CD4-positive, alpha-beta memory T cell (primary cell): ENCODE data around the gene ATF7IP. TPM values are rescaled to one million over a fixed set of nuclear protein-coding genes. Genes with fewer than 3 reads are reported as not detected.

Experiments used
- CTCF ChIA-PET: fragments of 350-600 bp; sonication (Branson Sonifier 250); formaldehyde crosslinking; loops from one replicate; lab custom pipeline; 2021; ENCODE audit warnings: inconsistent platforms; ENCODE audit not compliant: partially characterized antibody; lab: Charles Lee
- POLR2A ChIA-PET: fragments of 350-600 bp; sonication (Branson Sonifier 250); formaldehyde crosslinking; loops from one replicate; lab custom pipeline; 2021; ENCODE audit not compliant: partially characterized antibody; lab: Charles Lee
- DNase-seq, 5 donors: peaks; one replicate each; pipeline versions ENCODE4 v3.0.0 to v3.0.0-alpha.2; 2020 to 2022; ENCODE audit warnings: mixed read lengths in 1 of 5
- H3K27ac ChIP-seq: one replicate; pipeline ENCODE4 v1.7.0; 2013; ENCODE audit warnings: low read depth, low read length
- H3K27me3 ChIP-seq: 2 replicates; pipeline ENCODE4 v1.7.0; 2013; ENCODE audit warnings: mild to moderate bottlenecking, low read length, moderate library complexity; ENCODE audit not compliant: insufficient read depth
- H3K36me3 ChIP-seq: 2 replicates; pipeline ENCODE4 v1.7.0; 2013; ENCODE audit warnings: mild to moderate bottlenecking, low read length, moderate library complexity; ENCODE audit not compliant: insufficient read depth
- H3K4me1 ChIP-seq: 2 replicates; pipeline ENCODE4 v1.7.0; 2013; ENCODE audit warnings: mild to moderate bottlenecking, low read length, moderate library complexity; ENCODE audit not compliant: insufficient read depth
- H3K4me3 ChIP-seq, 2 donors: one replicate each; pipeline ENCODE4 v1.7.0; 2013; ENCODE audit warnings: low read length in 2 of 2, mild to moderate bottlenecking in 1 of 2
- H3K9me3 ChIP-seq, 2 donors: one replicate each; pipeline ENCODE4 v1.7.0; 2013; ENCODE audit warnings: low read length in 2 of 2, control low read depth in 1 of 2; ENCODE audit not compliant: control insufficient read depth in 1 of 2
- H3K27ac Mint-ChIP-seq, 7 donors: one replicate each; pipeline ENCODE4 v1.8.0; 2020 to 2021; ENCODE audit warnings: mixed read lengths in 7 of 7, mild to moderate bottlenecking in 6 of 7, inconsistent platforms in 3 of 7, moderate library complexity in 3 of 7
- H3K27me3 Mint-ChIP-seq, 2 donors: one replicate each; pipeline ENCODE4 v1.8.0; 2020 to 2021; ENCODE audit warnings: mixed read lengths in 2 of 2
- H3K36me3 Mint-ChIP-seq, 2 donors: one replicate each; pipeline ENCODE4 v1.8.0; 2020 to 2021; ENCODE audit warnings: mixed read lengths in 2 of 2, inconsistent platforms in 1 of 2, mild to moderate bottlenecking in 1 of 2
- H3K4me1 Mint-ChIP-seq, 4 donors: one replicate each; pipeline ENCODE4 v1.8.0; 2020 to 2021; ENCODE audit warnings: mixed read lengths in 4 of 4, mild to moderate bottlenecking in 1 of 4
- H3K4me3 Mint-ChIP-seq, 8 donors: one replicate each; pipeline ENCODE4 v1.8.0; 2020 to 2021; ENCODE audit warnings: mixed read lengths in 8 of 8, mild to moderate bottlenecking in 7 of 8, moderate library complexity in 6 of 8, inconsistent platforms in 3 of 8
- H3K9me3 Mint-ChIP-seq, 8 donors: one replicate each; pipeline ENCODE4 v1.8.0; 2020 to 2021; ENCODE audit warnings: mixed read lengths in 8 of 8, mild to moderate bottlenecking in 5 of 8, inconsistent platforms in 3 of 8, moderate library complexity in 1 of 8
- intact Hi-C: fragments of 100-400 bp; cut with micrococcal nuclease; formaldehyde crosslinking; loops from one replicate; pipeline ENCODE4 v1.15.1; 2023
- polyA plus RNA-seq, 2 donors: library from polyadenylated mRNA; unstranded; fragments of 300-500 nt; fragmentation: Illumina TruSeq; gene quantifications; one replicate each; pipeline ENCODE4 v1.2.3, GENCODE V29; 2021
- total RNA-seq, 2 experiments: library from RNA; stranded (reverse); gene quantifications; one replicate each; pipeline ENCODE4 v1.2.3, GENCODE V29; 2021

Gene ATF7IP
- total and polyA plus RNA-seq, 4 experiments from 2014 or later, result 87.3 to 223 (median 156) TPM

DNA sequence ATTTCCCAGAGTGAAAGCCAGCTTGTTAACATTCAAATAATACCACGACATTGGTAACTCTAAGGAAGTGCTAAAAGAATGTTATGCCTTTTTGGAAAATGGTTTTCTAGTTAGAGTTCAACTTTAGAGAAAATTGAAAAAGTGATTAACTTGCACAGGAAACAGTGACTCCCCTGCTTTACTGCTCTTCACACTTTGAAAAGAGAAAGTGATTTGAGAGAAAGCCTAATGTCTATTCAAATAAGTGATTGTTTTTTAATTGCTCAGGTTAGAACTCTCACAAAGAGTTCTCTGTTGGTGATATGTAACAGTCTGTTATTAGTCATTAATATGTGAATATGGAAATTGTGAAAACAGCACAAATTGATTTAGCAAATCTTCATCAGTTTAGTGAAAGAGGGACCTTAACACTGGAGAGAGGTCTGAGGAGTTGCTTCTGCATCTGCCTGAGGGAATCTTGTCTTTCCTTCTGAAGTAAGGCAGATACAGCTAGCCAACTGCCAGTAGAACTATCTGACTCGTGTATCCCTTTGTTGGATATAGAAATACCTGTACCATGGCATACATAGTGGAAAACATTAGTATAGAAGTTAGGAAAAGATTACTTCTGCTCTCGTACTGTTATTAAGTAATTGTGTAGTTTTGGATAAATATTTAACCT lies 25.5 kb downstream of the ATF7IP start:
- DNase-seq, result peak in 3 of 5 donors; percentile 41 to 47 (median 45)
- H3K27ac ChIP-seq, result peak overlapping the region; percentile 60
- Mint-ChIP-seq H3K4me1 (peaks cover 48 to 92% (median 69%) of the 10 kb centered on the region in 4 donors), H3K4me3 (peak overlapping the region; percentile 74 to 90 (median 82)), H3K27me3 (no peaks in the 10 kb centered on the region), H3K36me3 (peaks cover 24 to 39% of the 10 kb centered on the region in 2 donors), H3K27ac (peak overlapping the region; percentile 90 to 95 (median 93)), H3K9me3 (no peaks in the 10 kb centered on the region)
- ChIA-PET POLR2A (interaction anchor here (0.7 to 8.0 kb wide), 12 partner anchors 8 to 569 kb away, joined by 3 to 102 read pairs (median 4); partner anchors contain the start of gene ATF7IP), CTCF (interaction anchor here (1.8 kb wide), 1 partner anchor 25 kb away, joined by 9 read pairs; the partner anchor contains the start of gene ATF7IP)
- intact Hi-C loops, result loop anchor here (1.0 to 10.0 kb wide), 2 partner anchors 20 to 564 kb away; no protein-coding TSS in a partner anchor
- no peaks in the 10 kb centered on the region for H3K36me3 ChIP-seq
- no peaks in the 10 kb centered on the region for H3K27me3 ChIP-seq
- H3K4me1 ChIP-seq, result peaks cover 91% of the 10 kb centered on the region
- H3K9me3 ChIP-seq, result no peaks in the 10 kb centered on the region
- peak overlapping the region in 1 of 2 donors; percentile 21 for H3K4me3 ChIP-seq

DNA sequence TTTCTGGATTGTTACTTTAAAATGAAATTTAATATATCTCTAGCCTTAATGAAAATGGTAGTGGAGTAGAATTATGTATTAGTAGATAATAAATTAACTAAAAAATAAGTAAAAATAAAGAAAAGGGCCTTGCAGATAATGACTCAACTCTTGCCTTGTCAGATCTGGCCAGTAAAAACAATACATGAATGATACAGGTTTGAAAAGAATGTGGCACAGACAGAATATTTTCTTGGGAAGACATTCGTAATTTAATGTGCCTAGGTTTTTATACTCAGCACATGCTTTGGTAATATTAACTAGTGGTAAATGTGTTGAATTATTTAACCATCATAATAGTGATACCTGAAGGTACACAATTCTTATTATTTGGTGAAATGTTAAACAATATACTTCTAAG lies 28.3 kb downstream of the ATF7IP start:
- H3K27me3 Mint-ChIP-seq, result no peaks in the 10 kb centered on the region
- CTCF ChIA-PET, result interaction anchor here (0.5 to 4.3 kb wide), 12 partner anchors 9 to 155 kb away, joined by 3 to 49 read pairs (median 6); partner anchors contain the start of gene ATF7IP
- peak overlapping the region in 6 of 7 donors; percentile 78 to 97 (median 96) for H3K27ac Mint-ChIP-seq
- peaks cover 25 to 29% of the 10 kb centered on the region in 2 donors for H3K36me3 Mint-ChIP-seq
- H3K9me3 Mint-ChIP-seq, result no peaks in the 10 kb centered on the region
- Histone ChIP-seq H3K27ac (peak overlapping the region; percentile 73), H3K4me3 (no peak overlapping the region), H3K9me3 (no peaks in the 10 kb centered on the region), H3K27me3 (no peaks in the 10 kb centered on the region), H3K36me3 (no peaks in the 10 kb centered on the region), H3K4me1 (peaks cover 98% of the 10 kb centered on the region)
- no peak for DNase-seq
- H3K4me1 Mint-ChIP-seq, result peaks cover 58 to 96% (median 76%) of the 10 kb centered on the region in 4 donors
- POLR2A ChIA-PET, result interaction anchor here (1.1 to 8.0 kb wide), 16 partner anchors 9 to 568 kb away, joined by 3 to 106 read pairs (median 10); partner anchors contain the start of genes ARHGDIB and ATF7IP
- H3K4me3 Mint-ChIP-seq, result peak overlapping the region in 2 of 8 donors; percentile 15 to 32
- intact Hi-C loops, result loop anchor here (1.0 to 10.0 kb wide), 4 partner anchors 8 to 561 kb away; partner anchors contain the start of gene ATF7IP

DNA sequence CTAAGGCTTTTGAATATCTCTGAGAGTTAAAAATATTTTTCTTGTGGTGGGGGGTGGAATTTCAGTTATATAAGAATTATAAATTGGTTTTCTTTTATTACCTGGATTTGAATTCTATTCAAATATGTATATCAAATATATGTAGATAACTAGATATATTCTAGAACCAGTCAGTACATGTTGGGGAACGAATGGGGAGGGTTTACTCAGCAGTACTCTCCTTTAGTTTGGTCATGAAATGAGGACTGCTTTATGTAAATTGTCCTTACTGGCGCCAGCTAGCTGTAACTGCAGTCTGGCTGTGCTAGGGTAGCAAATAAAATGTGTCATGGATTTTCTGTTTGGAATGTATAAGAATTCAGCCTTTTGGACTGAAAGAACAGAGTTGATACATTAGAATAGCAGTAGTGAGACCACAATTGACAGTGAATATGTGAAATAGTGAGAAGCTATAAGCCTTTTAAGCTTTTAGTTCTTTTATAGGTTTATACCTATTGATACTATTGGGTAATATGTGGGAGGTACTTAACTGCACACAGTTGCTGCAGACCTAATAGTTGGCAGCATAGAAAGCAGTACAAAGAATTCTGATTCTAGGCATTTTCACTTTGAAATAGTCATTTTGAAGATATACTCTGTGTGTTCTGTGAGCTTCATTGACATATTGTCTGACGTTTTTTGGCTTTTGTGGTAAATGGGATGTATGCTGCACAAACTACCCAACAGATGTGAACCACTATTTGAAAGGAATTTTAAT lies 29.0 kb downstream of the ATF7IP start:
- POLR2A ChIA-PET, result interaction anchor here (0.5 to 8.0 kb wide), 22 partner anchors 9 to 1658 kb away, joined by 3 to 106 read pairs (median 6); partner anchors contain the start of genes ARHGDIB and ATF7IP
- CTCF ChIA-PET, result interaction anchor here (0.8 to 4.3 kb wide), 14 partner anchors 9 to 156 kb away, joined by 3 to 49 read pairs (median 4); partner anchors contain the start of gene ATF7IP
- Mint-ChIP-seq H3K27ac (peak overlapping the region; percentile 93 to 98 (median 97)), H3K9me3 (no peaks in the 10 kb centered on the region), H3K27me3 (no peaks in the 10 kb centered on the region), H3K36me3 (peaks cover 18 to 24% of the 10 kb centered on the region in 2 donors), H3K4me1 (peaks cover 55 to 94% (median 75%) of the 10 kb centered on the region in 4 donors), H3K4me3 (peak overlapping the region; percentile 78 to 89 (median 83))
- Histone ChIP-seq H3K27ac (peak overlapping the region; percentile 73), H3K4me3 (peak overlapping the region in 1 of 2 donors; percentile 25), H3K9me3 (no peaks in the 10 kb centered on the region), H3K27me3 (no peaks in the 10 kb centered on the region), H3K4me1 (peaks cover 98% of the 10 kb centered on the region), H3K36me3 (no peaks in the 10 kb centered on the region)
- peak; percentile 74 to 84 (median 75) for DNase-seq
- intact Hi-C loops, result loop anchor here (1.0 to 10.0 kb wide), 4 partner anchors 9 to 560 kb away; partner anchors contain the start of gene ATF7IP

DNA sequence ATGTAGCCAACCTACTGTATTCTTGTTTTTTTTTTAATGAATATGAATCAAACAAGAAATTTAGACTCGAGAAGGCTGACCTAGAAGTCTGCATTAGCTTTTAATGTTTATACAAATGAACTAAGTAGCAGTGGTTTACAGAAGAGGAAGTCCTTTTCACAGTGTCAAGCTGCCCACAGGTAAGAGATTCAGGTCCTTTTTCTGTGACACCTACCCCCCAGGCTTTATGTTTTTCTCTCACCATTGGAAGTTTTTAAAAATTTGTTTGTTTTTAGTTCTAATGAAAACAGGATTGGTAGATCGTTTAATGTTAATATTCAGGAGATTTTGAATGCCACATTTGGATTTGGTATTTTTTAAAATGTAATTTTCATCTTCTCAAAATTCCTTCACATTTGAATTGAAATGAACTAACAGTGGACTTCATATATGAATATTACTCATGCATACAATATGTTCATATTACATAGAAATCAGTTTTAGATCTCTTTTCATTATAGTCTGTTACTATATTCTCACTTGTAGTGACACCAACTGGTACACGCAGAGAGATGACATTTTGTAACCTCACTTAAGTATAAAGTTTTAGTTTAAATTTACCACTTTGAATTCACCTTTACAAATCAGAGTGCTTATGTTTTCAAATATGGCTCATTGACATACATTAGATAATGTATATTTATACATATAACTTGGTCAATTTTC lies 29.7 kb downstream of the ATF7IP start:
- Mint-ChIP-seq H3K36me3 (peaks cover 13 to 28% of the 10 kb centered on the region in 2 donors), H3K4me1 (peaks cover 59 to 95% (median 77%) of the 10 kb centered on the region in 4 donors), H3K4me3 (peak overlapping the region; percentile 78 to 89 (median 83)), H3K9me3 (no peaks in the 10 kb centered on the region), H3K27me3 (no peaks in the 10 kb centered on the region), H3K27ac (peak overlapping the region; percentile 93 to 98 (median 97))
- CTCF ChIA-PET, result interaction anchor here (0.7 to 4.3 kb wide), 17 partner anchors 8 to 157 kb away, joined by 3 to 49 read pairs (median 4); partner anchors contain the start of gene ATF7IP
- Histone ChIP-seq H3K27ac (peak overlapping the region; percentile 73), H3K36me3 (no peaks in the 10 kb centered on the region), H3K4me3 (peak overlapping the region in 1 of 2 donors; percentile 25), H3K9me3 (no peaks in the 10 kb centered on the region), H3K27me3 (no peaks in the 10 kb centered on the region), H3K4me1 (peaks cover 98% of the 10 kb centered on the region)
- intact Hi-C loops, result loop anchor here (10.0 kb wide), 1 partner anchor 560 kb away; no protein-coding TSS in a partner anchor
- no peak for DNase-seq
- POLR2A ChIA-PET, result interaction anchor here (0.5 to 8.0 kb wide), 24 partner anchors 8 to 1658 kb away, joined by 3 to 106 read pairs (median 6); partner anchors contain the start of genes ARHGDIB and ATF7IP

DNA sequence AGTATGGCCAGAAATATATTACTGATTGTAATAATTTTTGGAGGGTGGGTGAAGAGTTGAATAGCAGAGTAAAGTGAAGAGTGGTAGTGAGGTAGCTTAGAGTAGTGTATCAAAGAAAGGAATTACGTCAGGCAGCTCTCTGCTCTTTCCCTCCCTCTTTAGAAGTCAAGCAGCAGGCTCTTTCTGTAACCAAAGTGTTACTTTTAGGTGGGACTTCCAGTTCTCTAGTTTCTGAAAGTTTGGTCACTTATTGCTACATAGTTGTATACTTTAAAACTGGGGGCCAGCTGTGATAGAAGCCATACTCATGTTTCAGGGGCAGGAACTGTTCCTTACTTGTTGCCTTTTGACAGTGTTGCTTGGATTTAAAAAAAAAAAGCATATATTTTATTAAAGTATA lies 30.6 kb downstream of the ATF7IP start:
- Mint-ChIP-seq H3K4me1 (peaks cover 61 to 95% (median 79%) of the 10 kb centered on the region in 4 donors), H3K4me3 (peak overlapping the region; percentile 29 to 76 (median 71)), H3K27ac (peak overlapping the region; percentile 85 to 98 (median 93)), H3K36me3 (peaks cover 13 to 25% of the 10 kb centered on the region in 2 donors), H3K27me3 (no peaks in the 10 kb centered on the region), H3K9me3 (no peaks in the 10 kb centered on the region)
- Histone ChIP-seq H3K9me3 (no peaks in the 10 kb centered on the region), H3K36me3 (no peaks in the 10 kb centered on the region), H3K4me3 (no peak overlapping the region), H3K27me3 (no peaks in the 10 kb centered on the region), H3K4me1 (peaks cover 99% of the 10 kb centered on the region), H3K27ac (peak overlapping the region; percentile 63)
- CTCF ChIA-PET, result interaction anchor here (0.6 to 4.3 kb wide), 7 partner anchors 11 to 140 kb away, joined by 3 to 49 read pairs (median 6); partner anchors contain the start of gene ATF7IP
- DNase-seq, result peak; percentile 59 to 69 (median 67)
- intact Hi-C loops, result loop anchor here (1.0 to 10.0 kb wide), 2 partner anchors 15 to 559 kb away; no protein-coding TSS in a partner anchor
- POLR2A ChIA-PET, result interaction anchor here (1.0 to 8.0 kb wide), 8 partner anchors 11 to 375 kb away, joined by 3 to 106 read pairs (median 16); partner anchors contain the start of gene ATF7IP

DNA sequence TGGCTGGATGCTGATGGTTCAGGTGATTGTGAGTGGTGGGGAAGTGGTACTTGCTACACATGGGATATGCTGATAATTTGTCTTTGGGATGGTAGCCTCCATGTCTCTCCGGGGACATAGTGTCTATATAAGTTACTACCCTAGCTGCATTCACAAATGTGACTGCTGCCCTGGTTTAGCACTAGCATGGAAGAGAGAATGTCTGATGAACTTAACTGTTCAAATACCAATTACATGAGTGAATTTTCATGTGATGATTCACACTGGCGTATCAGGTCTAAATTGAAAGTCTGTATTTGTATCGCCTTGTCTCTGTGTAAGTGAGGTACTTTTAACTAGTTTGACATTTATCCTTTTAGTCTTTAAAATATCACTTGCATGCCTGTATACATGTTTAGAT lies 34.4 kb downstream of the ATF7IP start:
- Histone ChIP-seq H3K9me3 (no peaks in the 10 kb centered on the region), H3K4me3 (peak overlapping the region; percentile 8 to 36), H3K4me1 (peaks cover 99% of the 10 kb centered on the region), H3K27ac (peak overlapping the region; percentile 58), H3K27me3 (no peaks in the 10 kb centered on the region), H3K36me3 (no peaks in the 10 kb centered on the region)
- DNase-seq, result no peak
- ChIA-PET CTCF (interaction anchor here (1.2 kb wide), 2 partner anchors 11 to 34 kb away, joined by 4 to 10 read pairs; partner anchors contain the start of gene ATF7IP), POLR2A (interaction anchor here (0.9 to 2.2 kb wide), 8 partner anchors 8 to 372 kb away, joined by 3 to 19 read pairs (median 5); partner anchors contain the start of gene ATF7IP)
- Mint-ChIP-seq H3K4me3 (peak overlapping the region; percentile 53 to 85 (median 81)), H3K4me1 (peaks cover 58 to 92% (median 79%) of the 10 kb centered on the region in 4 donors), H3K9me3 (no peaks in the 10 kb centered on the region), H3K36me3 (peaks cover 5 to 25% of the 10 kb centered on the region in 2 donors), H3K27ac (peak overlapping the region; percentile 87 to 95 (median 93)), H3K27me3 (no peaks in the 10 kb centered on the region)
- intact Hi-C loops, result loop anchor here (1.0 to 10.0 kb wide), 3 partner anchors 8 to 555 kb away; no protein-coding TSS in a partner anchor
